CD4-positive, alpha-beta T cell treated with Interleukin-10 for 1 hour (primary cell): ENCODE results near the gene PTTG1.
A peak's percentile ranks its signal among the peaks of the same experiment; 100 is the strongest.
"Not testable (repeated sequence)": the region's sequence is repeated elsewhere in the genome, so short reads cannot be mapped to it uniquely, and the experiment has no call there.

Experiments
- DNase-seq: peaks from one replicate; pipeline ENCODE4 v3.0.0-alpha.2; 2020

Gene PTTG1

DNA sequence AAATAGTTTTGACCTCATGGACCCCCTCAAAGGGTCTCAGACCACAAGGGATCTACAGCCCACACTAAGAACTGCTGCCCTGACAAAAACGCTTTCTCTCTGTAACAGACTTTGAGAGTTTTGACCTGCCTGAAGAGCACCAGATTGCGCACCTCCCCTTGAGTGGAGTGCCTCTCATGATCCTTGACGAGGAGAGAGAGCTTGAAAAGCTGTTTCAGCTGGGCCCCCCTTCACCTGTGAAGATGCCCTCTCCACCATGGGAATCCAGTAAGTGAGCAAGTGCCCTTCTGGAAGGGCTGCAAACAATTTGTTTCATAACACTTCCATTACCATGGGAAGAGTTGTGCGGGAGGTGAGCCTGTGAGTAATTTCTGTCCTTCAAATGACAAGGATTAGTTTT is 6.0 kb downstream of the PTTG1 start:
- no peak for DNase-seq

DNA sequence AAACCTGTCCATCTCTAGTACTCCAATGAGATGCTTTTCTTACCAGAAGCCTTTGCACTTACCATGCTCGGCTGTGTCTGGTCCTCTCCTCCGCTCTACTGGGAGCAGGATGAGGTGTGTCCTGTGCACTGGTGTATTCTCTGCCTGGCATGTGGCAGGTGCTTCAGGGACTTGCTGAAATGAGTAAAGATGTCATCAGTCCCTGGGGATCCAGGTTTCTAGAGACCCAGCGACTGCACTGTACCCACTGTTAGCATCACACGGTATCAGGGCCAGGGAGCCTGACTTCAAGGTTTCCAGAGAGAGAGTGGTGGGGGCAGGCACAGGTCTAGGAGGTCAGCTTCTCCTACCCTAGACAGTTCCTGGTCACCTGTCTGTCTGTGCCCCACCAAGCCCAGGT is 10.5 kb downstream of the PTTG1 start:
- DNase-seq: no peak

DNA sequence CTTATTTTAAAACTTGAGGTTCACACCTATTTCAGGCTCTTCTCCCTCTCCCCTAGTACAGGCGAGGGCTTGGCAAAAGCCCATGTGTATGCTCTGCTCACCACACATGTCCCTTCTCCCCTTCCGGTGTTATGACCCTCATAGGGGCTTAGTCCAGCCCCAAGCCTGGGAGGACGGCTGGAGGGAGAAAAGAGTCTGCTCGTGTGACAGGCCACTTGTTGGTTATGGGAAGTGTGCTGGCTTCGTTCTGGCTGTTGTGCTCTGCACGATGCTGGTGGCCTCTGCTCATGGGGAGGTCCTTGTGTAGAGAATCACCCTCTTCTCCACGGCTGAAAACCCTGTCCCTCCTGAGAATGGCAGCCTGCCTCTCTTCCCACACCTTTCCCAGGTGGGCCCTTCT is 11.1 kb downstream of the PTTG1 start:
- DNase-seq: no peak

DNA sequence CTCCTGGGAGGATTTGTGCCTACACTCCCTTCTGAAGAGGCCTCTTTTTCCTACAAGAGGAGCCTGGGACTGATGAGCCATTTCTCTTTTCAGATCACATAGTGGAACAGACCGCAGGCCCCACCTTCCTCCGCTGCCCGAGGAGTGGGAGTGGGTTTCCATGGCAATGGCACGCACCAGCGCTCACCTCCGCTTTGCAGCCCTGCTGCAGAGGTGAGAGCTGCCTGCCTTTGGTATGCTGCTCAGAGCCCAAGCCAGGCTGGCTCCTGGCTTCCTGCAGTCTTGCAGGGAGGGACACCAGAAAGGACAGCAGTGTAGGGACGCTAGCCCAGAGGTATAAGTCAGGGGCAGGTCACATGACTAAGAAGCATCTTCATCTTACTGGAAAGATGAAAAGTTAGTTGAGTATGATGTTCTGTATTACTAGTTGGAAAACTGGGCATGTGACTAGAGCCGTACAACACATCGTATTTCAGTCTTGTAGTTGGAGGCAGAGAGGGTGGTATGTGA is 12.4 kb downstream of the PTTG1 start:
- no peak for DNase-seq

DNA sequence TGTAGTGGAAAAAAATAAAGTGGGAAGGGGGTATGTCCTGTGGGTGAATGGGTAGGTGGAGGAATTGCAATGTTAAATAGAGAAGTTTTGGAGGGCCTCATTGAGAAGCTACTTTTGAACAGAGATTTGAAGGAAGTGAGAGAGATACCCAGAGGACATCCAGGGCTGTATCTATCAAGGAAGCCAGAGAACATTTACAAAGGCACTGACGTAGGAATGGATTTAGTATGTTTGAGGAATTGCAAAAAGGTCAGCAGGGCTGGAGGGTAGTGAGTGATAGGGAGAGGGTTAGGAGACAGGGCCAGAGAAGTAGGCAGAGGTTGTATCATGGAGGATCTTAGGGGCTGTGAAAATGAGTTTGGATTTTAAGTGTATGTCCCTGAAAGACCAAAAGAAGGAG is 13.9 kb downstream of the PTTG1 start:
- no peak for DNase-seq

- no peak for DNase-seq
Measured at GRCh38 chr5:160436017-160436416, 14.4 kb downstream of the PTTG1 start.

DNA sequence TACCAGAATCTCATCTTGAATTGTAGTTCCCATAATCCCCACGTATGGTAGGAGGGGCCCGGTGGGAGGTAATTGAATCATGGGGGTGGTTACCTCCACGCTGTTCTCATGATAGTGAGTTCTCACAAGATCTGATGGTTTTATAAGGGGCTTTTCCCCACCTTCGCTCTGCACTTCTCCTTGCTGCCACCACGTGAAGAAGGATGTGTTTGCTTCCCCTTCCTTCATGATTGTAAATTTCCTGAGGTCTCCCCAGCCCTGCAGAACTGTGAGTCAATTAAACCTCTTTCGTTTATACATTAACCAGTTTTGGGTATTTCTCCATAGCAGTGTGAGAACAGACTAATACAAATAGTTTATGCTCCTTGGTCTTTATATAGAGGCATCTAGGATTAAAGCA is 15.0 kb downstream of the PTTG1 start:
- not testable (repeated sequence) for DNase-seq

DNA sequence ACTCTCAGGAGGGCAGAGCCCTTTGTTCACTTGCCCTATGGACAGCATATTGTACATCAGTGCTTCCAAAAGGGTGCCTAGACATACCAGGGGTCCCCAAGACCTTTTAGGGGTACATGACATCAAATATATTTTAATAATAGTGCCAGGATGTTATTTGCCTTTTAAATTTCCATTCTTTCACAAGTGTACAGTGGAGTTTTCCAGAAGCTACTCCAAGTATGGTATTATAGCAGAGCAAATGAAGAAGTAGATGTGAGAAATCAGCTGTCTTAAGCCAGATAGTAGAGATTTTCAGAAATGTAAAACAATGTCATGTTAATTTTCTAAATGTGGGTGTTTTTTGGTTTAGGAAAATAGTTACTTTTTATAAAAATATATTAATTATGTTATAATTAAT is 15.6 kb downstream of the PTTG1 start:
- no peak for DNase-seq

DNA sequence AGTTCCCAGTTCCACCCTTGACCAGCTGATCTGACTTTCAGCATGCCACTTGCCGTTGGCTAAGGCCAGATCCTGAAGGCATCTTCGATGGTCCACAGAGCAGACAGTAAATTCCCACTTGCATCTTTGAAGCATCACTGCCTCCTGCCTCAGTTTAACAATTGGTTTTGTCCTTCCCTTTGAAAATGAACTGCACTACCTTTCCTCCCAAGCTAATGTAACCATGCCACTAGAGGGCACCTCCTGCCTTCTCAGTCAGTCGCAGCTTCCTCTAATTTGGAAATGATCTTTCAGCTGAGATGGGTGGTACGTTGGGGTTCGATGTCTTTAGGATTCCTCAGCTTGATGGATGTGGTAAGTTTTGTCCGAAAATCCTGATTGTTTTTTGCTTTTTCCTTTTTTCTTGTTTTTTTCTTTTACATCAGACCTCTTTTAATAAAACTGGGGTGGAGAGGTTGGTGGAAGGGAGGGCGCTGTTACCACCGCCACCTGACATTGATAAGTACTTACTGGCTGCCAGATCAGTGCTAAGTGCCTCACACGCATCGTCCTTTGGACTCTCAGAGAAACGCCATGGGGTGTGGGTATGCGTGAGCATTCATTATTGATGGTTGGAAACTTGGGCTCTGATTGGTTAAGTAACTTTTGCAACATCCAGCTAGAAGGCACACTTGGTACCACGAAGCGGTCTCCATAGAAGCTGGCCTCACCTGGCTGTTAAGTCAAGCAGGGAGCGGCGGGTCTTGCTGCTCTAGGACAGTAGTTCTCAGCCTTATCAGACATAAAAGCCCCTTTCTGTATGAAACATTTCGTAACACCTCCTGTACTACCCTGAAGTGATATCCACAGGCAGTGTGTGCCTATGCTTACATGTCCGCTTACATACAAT is 16.9 kb downstream of the PTTG1 start:
- peak; percentile 72 for DNase-seq

DNA sequence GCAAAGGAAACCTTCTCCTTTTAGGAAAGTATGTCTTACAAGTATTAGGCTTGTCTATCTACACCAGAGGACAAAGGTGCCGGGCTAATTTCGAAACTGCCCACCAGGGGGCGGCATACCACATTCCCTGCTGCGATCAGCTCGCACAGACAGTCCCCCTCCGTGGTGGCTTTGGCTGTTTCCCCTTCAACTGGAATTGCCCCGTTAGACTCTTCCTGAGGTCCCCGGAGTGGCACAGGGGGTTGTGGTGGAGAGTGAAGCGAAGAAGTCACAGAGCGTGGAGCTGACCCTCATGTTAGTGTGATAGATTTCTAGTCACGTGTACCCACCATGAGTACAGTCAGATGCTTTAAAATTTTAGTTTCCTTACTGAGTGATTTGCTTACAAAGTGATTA is 17.5 kb downstream of the PTTG1 start:
- DNase-seq: peak; percentile 89

DNA sequence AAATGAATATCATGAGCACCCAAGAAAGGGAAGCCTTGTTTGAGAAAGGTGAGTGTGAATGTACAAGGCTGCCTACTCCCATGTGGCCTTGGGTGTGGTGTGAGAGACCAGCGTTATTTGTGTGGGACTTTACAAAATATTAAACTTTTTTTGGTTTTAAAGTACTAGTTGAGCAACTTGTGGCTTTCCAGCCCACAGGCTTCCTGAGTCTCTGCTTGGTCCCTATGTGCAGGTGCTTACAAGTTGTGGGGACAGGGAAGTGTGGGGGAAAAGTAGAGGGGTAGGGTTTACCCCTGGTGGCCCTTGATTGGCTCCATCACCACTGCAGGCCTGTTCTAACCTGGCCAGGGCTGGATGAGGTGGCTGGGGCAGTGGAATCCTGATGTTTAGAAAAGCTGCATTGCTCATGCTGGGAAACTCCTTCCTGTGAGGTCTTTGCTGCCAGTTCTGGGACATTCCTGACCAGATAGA is 19.7 kb downstream of the PTTG1 start:
- no peak for DNase-seq

- no peak for DNase-seq
Measured at GRCh38 chr5:160442824-160443431, 21.3 kb downstream of the PTTG1 start.

GRCh38 chr5:160444407-160444806 is 22.8 kb downstream of the PTTG1 start:
- no peak for DNase-seq

GRCh38 chr5:160445132-160445531 is 23.5 kb downstream of the PTTG1 start:
- no peak for DNase-seq

- DNase-seq: no peak
Measured at GRCh38 chr5:160445751-160446150, 24.1 kb downstream of the PTTG1 start.

DNA sequence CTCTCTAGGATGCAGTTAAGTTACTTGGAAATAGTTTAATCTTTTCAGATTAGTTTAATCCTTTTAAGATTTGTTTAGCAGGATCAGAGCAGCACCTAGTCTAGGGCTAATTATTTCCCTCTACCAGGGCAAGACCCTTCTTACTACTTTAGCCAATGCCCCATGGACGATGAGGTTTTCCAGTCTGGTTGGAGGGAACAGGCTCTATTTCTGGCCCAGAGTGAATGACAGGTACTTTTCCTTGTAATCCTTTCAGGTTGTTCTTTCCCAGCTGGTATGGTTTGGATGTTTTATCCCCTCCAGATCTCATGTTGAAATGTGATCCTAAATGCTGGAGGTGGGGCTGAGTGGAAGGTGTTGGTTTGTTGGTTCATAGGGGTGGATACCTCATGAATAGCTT is 27.2 kb downstream of the PTTG1 start:
- DNase-seq: no peak

DNA sequence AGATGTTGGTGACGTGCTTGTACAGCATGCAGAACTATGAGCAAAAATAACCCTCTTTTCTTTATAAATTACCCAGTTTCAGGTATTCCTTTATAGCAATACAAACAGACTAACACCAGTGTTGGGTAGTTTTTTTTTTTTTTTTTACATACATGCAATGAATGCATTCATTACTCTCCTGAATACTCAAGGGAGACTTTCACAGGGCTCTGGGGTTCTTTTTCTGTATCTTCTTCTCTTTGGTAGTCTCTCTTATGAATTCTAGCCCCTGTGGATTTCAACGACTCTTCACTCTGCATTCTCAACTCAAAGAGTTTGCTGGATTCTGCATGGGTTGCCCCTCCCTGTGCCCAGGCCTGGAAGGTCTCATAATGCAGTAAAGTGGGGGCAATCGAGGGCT is 27.8 kb downstream of the PTTG1 start:
- DNase-seq: no peak

GRCh38 chr5:160450164-160450932 is 28.7 kb downstream of the PTTG1 start:
- DNase-seq: no peak

GRCh38 chr5:160451281-160451680 is 29.6 kb downstream of the PTTG1 start:
- no peak for DNase-seq

DNA sequence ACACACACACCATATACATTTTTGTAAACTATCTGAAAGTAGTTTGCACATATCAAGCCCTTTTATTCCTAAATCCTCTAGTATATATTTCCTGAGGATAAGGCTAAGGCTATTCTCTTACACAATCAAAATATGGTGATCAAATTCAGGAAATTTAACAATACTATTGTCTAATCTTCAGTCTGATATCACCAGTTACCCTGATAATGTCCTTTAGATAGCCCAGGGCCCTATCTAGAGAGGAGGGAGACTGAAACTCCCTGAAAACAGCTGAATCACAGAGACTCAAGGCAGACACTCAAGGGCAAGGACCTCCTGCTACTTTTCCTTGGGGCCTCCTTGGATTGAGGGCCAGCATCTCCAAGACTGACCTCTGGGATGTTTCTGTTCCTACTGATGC is 30.4 kb downstream of the PTTG1 start:
- DNase-seq: no peak

DNA sequence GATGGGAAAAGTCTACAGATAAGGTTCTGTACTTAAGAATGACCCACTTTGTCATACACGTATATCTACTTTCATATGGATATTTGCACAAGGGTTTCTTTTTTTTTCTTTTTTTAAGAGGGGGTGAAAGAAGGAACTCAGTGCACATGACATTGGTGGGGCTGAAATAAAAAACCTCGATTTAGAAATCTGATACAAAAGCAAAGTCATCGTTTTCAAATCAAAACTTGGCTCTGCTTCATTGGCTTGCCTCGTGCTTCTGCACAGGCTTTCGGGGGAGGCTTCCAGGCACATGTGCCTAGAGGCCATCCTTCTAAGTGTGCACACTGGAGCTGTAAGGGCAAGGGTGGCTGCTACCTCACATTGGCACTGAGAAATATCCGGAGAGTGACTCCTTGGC is 31.1 kb downstream of the PTTG1 start:
- DNase-seq: no peak

- DNase-seq: no peak
Measured at GRCh38 chr5:160453751-160454150, 32.1 kb downstream of the PTTG1 start.

GRCh38 chr5:160455600-160455999 is 33.9 kb downstream of the PTTG1 start:
- no peak for DNase-seq
